H1 (cell line): ENCODE measurements around the gene ZBTB7B. TPM values are rescaled to one million over a fixed set of nuclear protein-coding genes. Genes with fewer than 3 reads are reported as not detected.

Source experiments
- polyA plus RNA-seq, 7 experiments: library from polyadenylated mRNA; depleted of rRNA in 3 of 7; stranded (reverse) in 5 of 7; unstranded in 2 of 7; fragments of >200 nt in 5 of 7; fragments of 200-250 nt in 2 of 7; gene quantifications; 1 replicate in 5 of 7; 2 replicates in 1 of 7; 4 replicates in 1 of 7; pipeline versions ENCODE4 v1.2.1 to v1.2.3, GENCODE V29; 2011 to 2013; ENCODE audit warnings: missing spikeins in 2 of 7, mixed read lengths in 2 of 7
- total RNA-seq: library from RNA; stranded (reverse); fragmentation: NEBNext Ultra II Directional; extraction: Animal tissue kit (Norgen Biotek cat#: 25700); gene quantifications from 2 replicates; pipeline ENCODE4 v1.2.1, GENCODE V29; 2021
- TF ChIP-seq, protein P1 (sequence below): IDR thresholded peaks from 2 replicates; pipeline ENCODE4 v1.6.1; 2012; ENCODE audit warnings: inconsistent platforms

Gene ZBTB7B
- total and polyA plus RNA-seq, 2 of the 8 experiments (the other 6 are each of a cell fraction or from before 2014, with no cell fraction given): 24.5 to 36.9 TPM

DNA sequence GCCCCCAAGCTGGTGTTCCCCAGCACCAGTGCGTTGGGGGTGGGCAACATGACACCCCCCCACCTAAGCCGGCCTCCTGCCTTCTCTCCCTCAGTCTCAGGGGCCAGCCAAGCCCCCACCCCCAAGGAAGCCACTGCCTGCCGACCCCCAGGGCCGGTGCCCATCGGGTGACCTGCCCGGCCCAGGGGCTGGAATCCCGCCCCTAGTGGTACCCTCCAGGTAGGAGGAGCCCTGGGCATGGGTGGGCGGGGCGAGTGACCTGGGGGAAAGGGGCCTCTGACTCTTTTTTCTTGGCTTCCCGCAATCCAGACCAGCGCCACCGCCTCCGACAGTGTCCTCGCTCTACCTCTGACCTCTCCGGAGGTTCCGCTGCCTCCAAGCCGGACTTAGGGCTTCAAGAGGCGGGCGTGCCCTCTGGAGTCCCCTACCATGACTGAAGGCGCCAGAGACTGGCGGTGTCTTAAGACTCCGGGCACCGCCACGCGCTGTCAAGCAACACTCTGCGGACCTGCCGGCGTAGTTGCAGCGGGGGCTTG is 59.6 kb downstream of the ZBTB7B start (continued):
- TF ChIP-seq, protein P1, sequence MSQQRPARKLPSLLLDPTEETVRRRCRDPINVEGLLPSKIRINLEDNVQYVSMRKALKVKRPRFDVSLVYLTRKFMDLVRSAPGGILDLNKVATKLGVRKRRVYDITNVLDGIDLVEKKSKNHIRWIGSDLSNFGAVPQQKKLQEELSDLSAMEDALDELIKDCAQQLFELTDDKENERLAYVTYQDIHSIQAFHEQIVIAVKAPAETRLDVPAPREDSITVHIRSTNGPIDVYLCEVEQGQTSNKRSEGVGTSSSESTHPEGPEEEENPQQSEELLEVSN: 0 out of 2 replicates have a peak, but pooled peaks have one; percentile 5
- TF ChIP-seq, all 59 proteins: peak for 2
